K562 (cell line): ENCODE results near the gene KLHL24. TPM values are rescaled to one million over a fixed set of nuclear protein-coding genes. Genes with fewer than 3 reads are reported as not detected.

ENCODE experiments used
- ATAC-seq: fragments of 200-7000 bp; cut with Tn5 transposase; 3 replicates; pipeline ENCODE4 v1.9.1; 2020; ENCODE audit warnings: moderate library complexity
- BruUV-seq: library from RNA; stranded (reverse); fragments of 400-500 nt; replicated peaks from 2 replicates; lab custom pipeline; 2021; lab: Mats Ljungman, UMichigan
- CTCF ChIA-PET: fragments of 300-600 bp; formaldehyde crosslinking; extraction: SDS; loops from one replicate; lab custom pipeline; 2021; ENCODE audit warnings: low intra/inter-chr PET ratio; lab: Yijun Ruan, JAX
- POLR2A ChIA-PET: fragments of 300-600, 350-650 bp; sonication (Branson Sonifier 250); formaldehyde crosslinking; extraction: SDS; loops from one replicate; lab custom pipeline; 2021; ENCODE audit warnings: antibody characterized with exemption, inconsistent platforms; lab: Yijun Ruan, JAX
- DNase-seq, 4 experiments: peaks; one replicate each; pipeline versions ENCODE4 v3.0.0 to v3.0.0-alpha.2; 2011 to 2018; ENCODE audit warnings: low spot score in 3 of 4, mixed read lengths in 3 of 4; ENCODE audit errors: extremely low read depth in 1 of 4
- FAIRE-seq: peaks from 2 replicates; lab custom pipeline; 2011; peaks lifted over from hg19 to GRCh38; lab: Jason Lieb, UNC
- H2AFZ ChIP-seq: 2 replicates; pipeline ENCODE4 v1.6.0; 2011; ENCODE audit warnings: low read depth, low read length, control low read depth, inconsistent platforms
- H3K27ac ChIP-seq: fragments of 200-600 bp; 3 replicates; pipeline ENCODE4 v1.8.0; 2011; ENCODE audit warnings: low read depth, mild to moderate bottlenecking, control low read depth, inconsistent platforms, low read length, moderate library complexity, mixed read lengths; ENCODE audit errors: extremely low read depth
- H3K27me3 ChIP-seq, 2 experiments: fragments of 300-600 bp in 1 of 2; 2 replicates in 1 of 2; 3 replicates in 1 of 2; pipeline versions ENCODE4 v1.6.0 to v1.8.0; 2011; ENCODE audit warnings: inconsistent platforms in 2 of 2, low read length in 2 of 2, mild to moderate bottlenecking in 1 of 2, mixed read lengths in 1 of 2, moderate library complexity in 1 of 2; ENCODE audit not compliant: control insufficient read depth in 2 of 2, insufficient read depth in 2 of 2
- H3K36me3 ChIP-seq: fragments of 300-600 bp; 3 replicates; pipeline ENCODE4 v1.8.0; 2011; ENCODE audit warnings: mild to moderate bottlenecking, low read length, inconsistent platforms; ENCODE audit not compliant: control insufficient read depth, insufficient read depth
- H3K4me1 ChIP-seq, 2 experiments: fragments of 200-600 bp in 1 of 2; replicated peaks in 1 of 2; 2 replicates in 1 of 2; 3 replicates in 1 of 2; pipeline versions ENCODE4 v1.5.1 to v1.8.0; 2011; ENCODE audit warnings: inconsistent platforms in 2 of 2, low read length in 2 of 2, mild to moderate bottlenecking in 1 of 2, mixed read lengths in 1 of 2, moderate library complexity in 1 of 2; ENCODE audit not compliant: control insufficient read depth in 2 of 2, insufficient read depth in 2 of 2
- H3K4me2 ChIP-seq: 2 replicates; pipeline ENCODE4 v1.6.1; 2011; ENCODE audit warnings: low read length, control low read depth, inconsistent platforms, mixed read lengths; ENCODE audit not compliant: insufficient read depth
- H3K4me3 ChIP-seq: fragments of 200-600 bp; sonication (generic), shearing (Covaris generic); 2 replicates; pipeline ENCODE4 v1.5.1; 2016; ENCODE audit warnings: control low read depth, inconsistent platforms
- H3K79me2 ChIP-seq: fragments of 200-600 bp; 3 replicates; pipeline ENCODE4 v1.8.0; 2011; ENCODE audit warnings: low read length, inconsistent platforms; ENCODE audit not compliant: control insufficient read depth, insufficient read depth
- H3K9ac ChIP-seq, 2 experiments: 2 replicates each; pipeline versions ENCODE4 v1.6.0 to v1.6.1; 2011; ENCODE audit warnings: low read depth in 2 of 2, low read length in 2 of 2, control low read depth in 1 of 2, inconsistent platforms in 1 of 2, mild to moderate bottlenecking in 1 of 2, mixed read lengths in 1 of 2; ENCODE audit not compliant: insufficient read depth in 1 of 2
- H3K9me1 ChIP-seq: one replicate; pipeline ENCODE4 v1.6.0; 2011; ENCODE audit warnings: inconsistent platforms, mild to moderate bottlenecking, low read length, moderate library complexity; ENCODE audit not compliant: control insufficient read depth, insufficient read depth
- H3K9me3 ChIP-seq: replicated peaks from 2 replicates; pipeline ENCODE4 v1.5.1; 2011; ENCODE audit warnings: low read depth, low read length, inconsistent platforms; ENCODE audit not compliant: control insufficient read depth, insufficient read depth
- H4K20me1 ChIP-seq: replicated peaks from 2 replicates; pipeline ENCODE4 v1.6.1; 2011; ENCODE audit warnings: low read length, inconsistent platforms, mixed read lengths; ENCODE audit not compliant: control insufficient read depth, insufficient read depth
- CEBPZ ChIP-seq: fragments of 150-350 bp; IDR thresholded peaks from 2 replicates; pipeline ENCODE4 v1.6.1; 2014; ENCODE audit warnings: low read depth, mild to moderate bottlenecking, low read length, borderline replicate concordance
- ETV1 ChIP-seq: fragments of 450-650 bp; conservative IDR thresholded peaks from 2 replicates; pipeline ENCODE4 v1.6.1; 2016; ENCODE audit warnings: missing genetic modification characterization, control low read depth, low read depth, missing compliant biosample characterization
- GTF2A2 ChIP-seq: IDR thresholded peaks from 2 replicates; pipeline ENCODE4 v1.6.1; 2016; ENCODE audit warnings: mild to moderate bottlenecking, missing genetic modification characterization, missing compliant biosample characterization
- KDM5B ChIP-seq: fragments of 200-600 bp; sonication (generic); IDR thresholded peaks from 2 replicates; pipeline ENCODE4 v1.6.1; 2012; ENCODE audit warnings: low read depth, mild to moderate bottlenecking, moderate library complexity, low read length, control low read depth, inconsistent platforms; ENCODE audit not compliant: insufficient replicate concordance
- STAT5A ChIP-seq: IDR thresholded peaks from 2 replicates; pipeline ENCODE4 v1.6.1; 2012; ENCODE audit warnings: low read length, inconsistent platforms, borderline replicate concordance
- YBX1 ChIP-seq: fragments of 450-650 bp; IDR thresholded peaks from 2 replicates; pipeline ENCODE4 v1.7.1; 2016; ENCODE audit warnings: mild to moderate bottlenecking
- ZNF280A ChIP-seq: fragments of 450-650 bp; IDR thresholded peaks from 2 replicates; pipeline ENCODE4 v1.6.1; 2018; ENCODE audit warnings: mild to moderate bottlenecking, low read depth; ENCODE audit not compliant: partially characterized antibody
- WGBS: fragments of 100-300 bp; shearing (Covaris generic); methylation state at CpG from one replicate; pipeline ENCODE4 v1.1.6; 2016; ENCODE audit warnings: low coverage, mixed read lengths; ENCODE audit not compliant: insufficient coverage; ENCODE audit errors: missing lambda C conversion rate; 5-methylcytosine and 5-hydroxymethylcytosine counted together
- in situ Hi-C: fragments of 300-500 bp; cut with MboI; formaldehyde crosslinking; loops from 4 replicates; pipeline ENCODE4 v1.15.0; 2018; ENCODE audit warnings: inconsistent platforms, mixed read lengths
- intact Hi-C: fragments of 100-400 bp; cut with micrococcal nuclease; formaldehyde crosslinking; loops from 2 replicates; pipeline ENCODE4 v1.14.2; 2022
- polyA plus RNA-seq, 8 experiments: library from polyadenylated mRNA; depleted of rRNA in 4 of 8; stranded (reverse) in 5 of 8; unstranded in 3 of 8; fragments of >200 nt; fragmentation: Nextera tagmentation in 2 of 8; fragmentation: Illumina TruSeq in 1 of 8; extraction: Ambion mirVana in 2 of 8; extraction: Trizol in 1 of 8; gene quantifications; 2 replicates each; pipeline versions ENCODE4 v1.2.1 to v1.2.3, GENCODE V29; 2011 to 2014; ENCODE audit warnings: inconsistent platforms in 1 of 8, missing spikeins in 1 of 8
- total RNA-seq, 7 experiments: library from RNA; depleted of rRNA in 6 of 7; stranded (reverse); fragments of >200 nt in 6 of 7; fragmentation: Illumina TruSeq in 2 of 7; extraction: Trizol in 2 of 7; gene quantifications; 2 replicates each; pipeline versions ENCODE4 v1.2.1 to v1.2.3, GENCODE V29; 2011 to 2021; ENCODE audit warnings: low replicate concordance in 1 of 7

The KLHL24 gene
- total and polyA plus RNA-seq, 9 of the 15 experiments (the other 6 are each of a cell fraction or from before 2014, with no cell fraction given) = 3.3 to 21.2 (median 14.2) TPM

GRCh38 chr3:183653209-183654064, 18.0 kb downstream of the KLHL24 start:
- Histone ChIP-seq H3K27me3 (no peaks in the 10 kb centered on the region), H3K4me1 (no peaks in the 10 kb centered on the region), H3K4me2 (no peak overlapping the region), H3K36me3 (peaks cover 6% of the 10 kb centered on the region; the same call in 2 of the 3 replicates), H3K9ac (no peak overlapping the region), H2AFZ (no peak overlapping the region), H3K4me3 (no peak overlapping the region), H3K79me2 (no peaks in the 10 kb centered on the region), H3K9me1 (no peaks in the 10 kb centered on the region), H4K20me1 (no peaks in the 10 kb centered on the region), H3K27ac (no peak overlapping the region), H3K9me3 (peaks cover 10% of the 10 kb centered on the region; the same call in 1 of the 2 replicates)
- 46% methylated on average over 6 of the region's 6 CpGs for WGBS
- BruUV-seq = no TSS peak
- FAIRE-seq = peak; percentile 52
- in situ Hi-C loops (no loop called here), intact Hi-C loops (no loop called here)
- CTCF ChIA-PET = no interaction called here
- peak in 2 of 4 experiments; percentile 13 to 34 for DNase-seq
- no peak for ATAC-seq
- POLR2A ChIA-PET = no interaction called here
- no peak for TF ChIP-seq GTF2A2 (tag)
- TF ChIP-seq ETV1 (tag) = no peak
- TF ChIP-seq CEBPZ = peak; percentile 79
- TF ChIP-seq STAT5A = 0 out of 2 replicates have a peak, but pooled peaks have one; percentile 12
- peak; percentile 78 for TF ChIP-seq ZNF280A
- no peak for TF ChIP-seq KDM5B
- no peak for TF ChIP-seq YBX1
